ENCODE measurements around the gene MFN2. TPM values are rescaled to one million over a fixed set of nuclear protein-coding genes. Genes with fewer than 3 reads are reported as not detected.

The MFN2 gene
- total RNA-seq, 4 donors from 2014 or later, result 53.8 to 71.6 (median 58.7) TPM

GRCh38 chr1:12052008-12052573 lies 71.8 kb downstream of the MFN2 start:
- Histone ChIP-seq H3K27ac (peak overlapping the region in 2 of 4 donors; percentile 56 to 57), H3K9me3 (no peaks in the 10 kb centered on the region), H3K27me3 (no peaks in the 10 kb centered on the region), H3K4me3 (no peak overlapping the region), H3K36me3 (no peaks in the 10 kb centered on the region), H3K4me1 (peaks cover 0 to 18% (median 5%) of the 10 kb centered on the region in 4 donors)
- TF ChIP-seq POLR2A (IDR thresholded peaks at IDR 0.05) (no peak), EP300 (IDR thresholded peaks at IDR 0.05) (no peak), CTCF (IDR thresholded peaks at IDR 0.05) (no peak)
- 13 to 19% methylated on average over 8 to 9 of the region's 9 CpGs for WGBS, 2 donors
- DNase-seq (ENCODE audit: low spot score in 2 of 2), result peak in 1 of 2 donors; percentile 43

- no peaks in the 10 kb centered on the region for H3K36me3 ChIP-seq
- DNase-seq (ENCODE audit: low spot score in 2 of 2), result no peak
- no peak overlapping the region for H3K27ac ChIP-seq
- H3K27me3 ChIP-seq, result no peaks in the 10 kb centered on the region
- peaks cover 0 to 18% (median 5%) of the 10 kb centered on the region in 4 donors for H3K4me1 ChIP-seq
- no peak for TF ChIP-seq POLR2A (IDR thresholded peaks at IDR 0.05)
- no peak for TF ChIP-seq EP300 (IDR thresholded peaks at IDR 0.05)
- TF ChIP-seq CTCF (IDR thresholded peaks at IDR 0.05), result no peak
- H3K9me3 ChIP-seq, result no peaks in the 10 kb centered on the region
- H3K4me3 ChIP-seq, result no peak overlapping the region
- 80% methylated on average over 14 of the region's 14 CpGs for WGBS, 2 donors
These were observed 72.9 kb downstream of the MFN2 start for GRCh38 chr1:12052997-12053686.

GRCh38 chr1:12053752-12054548 lies 73.7 kb downstream of the MFN2 start:
- TF ChIP-seq CTCF (IDR thresholded peaks at IDR 0.05) (no peak), EP300 (IDR thresholded peaks at IDR 0.05) (no peak), POLR2A (IDR thresholded peaks at IDR 0.05) (no peak)
- Histone ChIP-seq H3K9me3 (no peaks in the 10 kb centered on the region), H3K27me3 (no peaks in the 10 kb centered on the region), H3K27ac (no peak overlapping the region), H3K4me1 (peaks cover 0 to 18% (median 5%) of the 10 kb centered on the region in 4 donors), H3K36me3 (no peaks in the 10 kb centered on the region), H3K4me3 (no peak overlapping the region)
- no peak for DNase-seq (ENCODE audit: low spot score in 2 of 2)
- WGBS, 2 donors, result 69 to 83% methylated on average over 12 to 13 of the region's 13 CpGs

- no peak for DNase-seq (ENCODE audit: low spot score in 2 of 2)
- no peak for TF ChIP-seq CTCF (IDR thresholded peaks at IDR 0.05)
- no peak for TF ChIP-seq EP300 (IDR thresholded peaks at IDR 0.05)
- no peak for TF ChIP-seq POLR2A (IDR thresholded peaks at IDR 0.05)
- no peak overlapping the region for H3K27ac ChIP-seq
- H3K36me3 ChIP-seq, result no peaks in the 10 kb centered on the region
- H3K4me1 ChIP-seq, result peaks cover 0 to 18% (median 5%) of the 10 kb centered on the region in 4 donors
- H3K27me3 ChIP-seq, result no peaks in the 10 kb centered on the region
- 87 to 97% methylated on average over 6 of the region's 6 CpGs for WGBS, 2 donors
- H3K9me3 ChIP-seq, result peaks cover 0 to 5% (median 0%) of the 10 kb centered on the region in 4 donors
- no peak overlapping the region for H3K4me3 ChIP-seq
These were observed 75.0 kb downstream of the MFN2 start for GRCh38 chr1:12055259-12055658.
